Ovary (tissue), 9 donors: ENCODE results near the gene HABP2. TPM values are rescaled to one million over a fixed set of nuclear protein-coding genes. Genes with fewer than 3 reads are reported as not detected.

Source experiments
- DNase-seq, 5 donors: peaks; one replicate each; pipeline ENCODE4 v3.0.0-alpha.2; 2019 to 2020
- H3K27ac ChIP-seq, 2 donors: fragments of 200-600 bp; one replicate each; pipeline versions ENCODE4 v1.5.1 to v1.8.0; 2019 to 2022
- H3K27me3 ChIP-seq: fragments of 200-600 bp; one replicate; pipeline ENCODE4 v1.8.0; 2022
- H3K36me3 ChIP-seq: fragments of 200-600 bp; sonication (generic); one replicate; pipeline ENCODE4 v1.5.1; 2019
- H3K4me1 ChIP-seq: one replicate; pipeline ENCODE4 v1.8.1; 2013; ENCODE audit warnings: mild to moderate bottlenecking, moderate library complexity; ENCODE audit not compliant: insufficient read depth
- H3K4me3 ChIP-seq: fragments of 200-600 bp; sonication (generic); one replicate; pipeline ENCODE4 v1.5.1; 2017
- H3K9me3 ChIP-seq, 2 donors: fragments of 200-600 bp in 1 of 2; sonication (generic) in 1 of 2; one replicate each; pipeline versions ENCODE4 v1.5.1 to v1.8.1; 2013 to 2019; ENCODE audit warnings: mild to moderate bottlenecking in 1 of 2, moderate library complexity in 1 of 2
- EP300 ChIP-seq: sonication (generic); formaldehyde crosslinking; IDR thresholded peaks from one replicate; pipeline ENCODE4 v1.6.1; 2017; ENCODE audit warnings: antibody characterized with exemption
- POLR2A ChIP-seq: fragments of 450-650 bp; IDR thresholded peaks from one replicate; pipeline ENCODE4 v1.6.1; 2017; ENCODE audit warnings: antibody characterized with exemption, mild to moderate bottlenecking, moderate library complexity
- WGBS, 3 donors: extraction: QIAGEN DNeasy Blood & Tissue Kit in 1 of 3; methylation state at CpG; one replicate each; pipeline versions ENCODE4 v1.1.5 to v1.1.7; 2013 to 2017; 5-methylcytosine and 5-hydroxymethylcytosine counted together
- intact Hi-C, 4 donors: fragments of 100-400 bp; cut with DNase I; formaldehyde crosslinking; loops; one replicate each; pipeline versions ENCODE4 v1.11.0 to v1.15.1; 2022 to 2023
- polyA plus RNA-seq, 2 donors: library from polyadenylated mRNA; stranded (reverse); fragments of 200-250 nt in 1 of 2; fragments of 350-450 nt in 1 of 2; fragmentation: Illumina TruSeq in 1 of 2; extraction: RNeasy Lipid Tissue Mini Kit (QIAGEN cat#74804) in 1 of 2; gene quantifications; one replicate each; pipeline ENCODE4 v1.2.3, GENCODE V29; 2013 to 2014
- total RNA-seq, 7 donors: library from RNA; depleted of rRNA in 2 of 7; stranded (reverse); fragments of >200 nt in 2 of 7; fragmentation: NEBNext Ultra II Directional in 3 of 7; extraction: Animal tissue kit (Norgen Biotek cat#: 25700) in 3 of 7; gene quantifications; one replicate each; pipeline versions ENCODE4 v1.1.0 to v1.2.4, GENCODE V29; 2016 to 2023
- TF ChIP-seq, protein P1 (sequence below), 3 donors: fragments of 450-650 bp in 2 of 3; fragments of 200-600 bp in 1 of 3; IDR thresholded peaks; one replicate each; pipeline versions ENCODE4 v1.5.1 to v1.8.0; 2016 to 2022; ENCODE audit warnings: antibody characterized with exemption in 3 of 3, mild to moderate bottlenecking in 1 of 3
- donor health status: DM: no; HTN: no; CAD: no; lungs with moderate emphysema.
- donor health status: DM: no; HTN: no; CAD: no.
- donor health status: Bipolar disorder and iron deficiency.
- donor health status: DM: yes; HTN: yes; CAD: no.
- donor health status: DM: no; HTN: no; CAD: no.
- donor health status: DM: yes; HTN: yes; CAD: no.

Gene HABP2
- total and polyA plus RNA-seq, 9 donors = 0.07 to 2.3 (median 0.19) TPM; not detected in 3

DNA sequence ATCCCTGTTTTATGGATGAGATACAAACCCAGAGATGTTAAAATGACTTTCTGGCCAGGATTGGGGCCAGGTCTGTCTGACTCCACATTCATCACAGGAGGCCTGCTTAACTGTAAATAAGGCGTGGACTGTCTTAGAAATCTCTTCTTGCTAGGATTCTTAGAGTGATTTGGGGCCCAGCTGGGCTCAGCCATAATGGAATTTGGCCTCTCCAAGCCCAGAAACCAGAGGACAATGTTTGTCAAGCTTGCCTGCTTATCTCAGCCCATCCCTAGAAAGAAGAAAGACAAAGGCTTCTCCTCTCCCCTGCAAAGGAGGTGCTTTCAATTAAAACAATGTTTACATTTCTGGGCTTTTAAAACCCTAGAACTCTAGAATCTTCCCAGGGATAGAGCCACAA is 2.9 kb downstream of the HABP2 start:
- DNase-seq = no peak
- Histone ChIP-seq H3K9me3 (no peaks in the 10 kb centered on the region), H3K4me1 (peaks cover 6% of the 10 kb centered on the region), H3K27me3 (no peaks in the 10 kb centered on the region), H3K27ac (no peak overlapping the region), H3K4me3 (no peak overlapping the region), H3K36me3 (no peaks in the 10 kb centered on the region)
- 87 to 95% (median 92%) methylated on average over 1 of the region's 1 CpG for WGBS, 3 donors
- intact Hi-C loops = no loop called here
- TF ChIP-seq, protein P1, sequence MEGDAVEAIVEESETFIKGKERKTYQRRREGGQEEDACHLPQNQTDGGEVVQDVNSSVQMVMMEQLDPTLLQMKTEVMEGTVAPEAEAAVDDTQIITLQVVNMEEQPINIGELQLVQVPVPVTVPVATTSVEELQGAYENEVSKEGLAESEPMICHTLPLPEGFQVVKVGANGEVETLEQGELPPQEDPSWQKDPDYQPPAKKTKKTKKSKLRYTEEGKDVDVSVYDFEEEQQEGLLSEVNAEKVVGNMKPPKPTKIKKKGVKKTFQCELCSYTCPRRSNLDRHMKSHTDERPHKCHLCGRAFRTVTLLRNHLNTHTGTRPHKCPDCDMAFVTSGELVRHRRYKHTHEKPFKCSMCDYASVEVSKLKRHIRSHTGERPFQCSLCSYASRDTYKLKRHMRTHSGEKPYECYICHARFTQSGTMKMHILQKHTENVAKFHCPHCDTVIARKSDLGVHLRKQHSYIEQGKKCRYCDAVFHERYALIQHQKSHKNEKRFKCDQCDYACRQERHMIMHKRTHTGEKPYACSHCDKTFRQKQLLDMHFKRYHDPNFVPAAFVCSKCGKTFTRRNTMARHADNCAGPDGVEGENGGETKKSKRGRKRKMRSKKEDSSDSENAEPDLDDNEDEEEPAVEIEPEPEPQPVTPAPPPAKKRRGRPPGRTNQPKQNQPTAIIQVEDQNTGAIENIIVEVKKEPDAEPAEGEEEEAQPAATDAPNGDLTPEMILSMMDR (IDR thresholded peaks at IDR 0.05) = no peak
- TF ChIP-seq POLR2A (no peak), EP300 (no peak)

DNA sequence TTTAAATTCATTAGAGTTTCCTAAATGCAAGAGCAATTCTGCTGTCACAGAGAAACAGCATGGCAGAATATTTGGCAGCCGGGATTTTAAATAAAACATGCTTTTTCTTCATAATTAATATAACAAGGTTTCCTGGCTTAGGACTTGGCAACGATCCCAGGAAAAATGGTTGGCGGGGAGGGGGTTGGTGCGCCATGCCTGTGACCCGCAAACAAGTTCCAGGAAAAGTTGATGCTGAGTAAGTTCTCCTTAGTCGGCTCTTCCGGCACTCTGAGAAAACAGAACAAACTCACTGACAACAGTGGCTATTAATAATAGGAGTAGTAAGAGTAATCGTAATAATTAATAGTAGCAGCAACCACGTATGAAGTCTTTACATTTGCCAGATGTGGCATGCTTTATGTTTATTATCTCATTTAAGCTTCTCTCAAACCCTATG is 4.6 kb downstream of the HABP2 start:
- WGBS, 3 donors = 6 to 18% (median 10%) methylated on average over 9 of the region's 9 CpGs
- Histone ChIP-seq H3K4me3 (no peak overlapping the region), H3K4me1 (peaks cover 11% of the 10 kb centered on the region), H3K27ac (no peak overlapping the region), H3K27me3 (no peaks in the 10 kb centered on the region), H3K9me3 (no peaks in the 10 kb centered on the region), H3K36me3 (no peaks in the 10 kb centered on the region)
- intact Hi-C loops = no loop called here
- TF ChIP-seq EP300 (no peak), POLR2A (no peak)
- TF ChIP-seq, protein P1 (IDR thresholded peaks at IDR 0.05) = no peak
- DNase-seq = peak; percentile 14 to 65 (median 56)

DNA sequence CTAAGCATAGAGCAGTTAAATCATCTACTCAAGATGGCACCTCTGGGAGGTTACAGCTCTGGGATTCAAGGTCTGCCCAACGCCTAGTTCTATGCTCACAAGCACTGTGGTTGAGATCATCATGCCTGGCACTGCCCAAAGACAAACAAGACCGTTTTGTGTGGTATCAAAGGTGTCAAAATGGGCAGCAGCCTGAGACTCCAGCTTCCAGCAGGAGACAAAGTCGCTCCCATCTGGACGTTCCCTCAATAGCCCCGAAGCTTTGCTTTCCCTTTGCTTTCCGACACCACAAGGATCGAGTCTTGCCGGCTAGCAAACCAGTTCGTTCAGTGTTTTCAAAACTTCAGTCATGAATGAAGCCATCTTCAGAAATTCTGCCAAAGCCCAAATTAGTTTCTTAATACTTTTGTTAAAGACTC is 5.1 kb downstream of the HABP2 start:
- H3K36me3 ChIP-seq = no peaks in the 10 kb centered on the region
- intact Hi-C loops = no loop called here
- TF ChIP-seq EP300 (no peak), POLR2A (no peak)
- TF ChIP-seq, protein P1 (IDR thresholded peaks at IDR 0.05) = no peak
- no peaks in the 10 kb centered on the region for H3K9me3 ChIP-seq
- peaks cover 11% of the 10 kb centered on the region for H3K4me1 ChIP-seq
- no peak overlapping the region for H3K27ac ChIP-seq
- H3K27me3 ChIP-seq = no peaks in the 10 kb centered on the region
- no peak overlapping the region for H3K4me3 ChIP-seq
- DNase-seq = no peak
- WGBS, 3 donors = 34 to 63% (median 43%) methylated on average over 9 of the region's 9 CpGs

DNA sequence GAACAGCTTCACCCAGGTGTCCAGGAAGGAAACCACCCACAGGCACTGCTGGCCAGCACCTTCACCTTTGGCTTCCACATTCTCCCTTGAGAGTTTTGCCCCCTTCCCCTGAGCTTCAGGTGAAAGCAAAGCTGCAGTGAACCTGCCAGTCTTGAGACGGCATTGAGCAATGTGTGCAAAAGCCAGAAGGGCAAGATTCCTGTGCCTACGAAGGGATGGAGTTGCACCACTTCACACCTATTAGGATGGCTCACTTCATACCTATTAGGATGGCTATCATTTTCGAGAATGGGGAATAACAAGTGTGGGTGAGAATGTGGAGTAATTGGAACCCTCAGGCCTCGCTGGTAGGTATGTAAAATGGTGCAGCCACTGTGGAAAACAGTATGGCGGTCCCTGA is 7.2 kb downstream of the HABP2 start:
- intact Hi-C loops = no loop called here

More for the DNA sequence above, 7.2 kb downstream of the HABP2 start:
- no peak for DNase-seq
- Histone ChIP-seq H3K36me3 (no peaks in the 10 kb centered on the region), H3K27ac (no peak overlapping the region), H3K4me1 (peaks cover 11% of the 10 kb centered on the region), H3K27me3 (no peaks in the 10 kb centered on the region), H3K4me3 (no peak overlapping the region), H3K9me3 (no peaks in the 10 kb centered on the region)
- 77 to 97% (median 87%) methylated on average over 5 of the region's 5 CpGs for WGBS, 3 donors
- TF ChIP-seq, protein P1 (IDR thresholded peaks at IDR 0.05) = no peak
- no peak for TF ChIP-seq POLR2A
- TF ChIP-seq EP300 = no peak
